NB4 (cell line): ENCODE data around the gene LCP1.

ENCODE experiments used
- MAX ChIP-seq: IDR thresholded peaks from 2 replicates; pipeline ENCODE4 v1.6.1; 2011; ENCODE audit warnings: low read depth, low read length
- POLR2A ChIP-seq: IDR thresholded peaks from 2 replicates; pipeline ENCODE4 v1.6.1; 2011; ENCODE audit warnings: mild to moderate bottlenecking; ENCODE audit not compliant: insufficient read length; ENCODE audit errors: extremely low read depth
- TF ChIP-seq, protein P1 (sequence below): IDR thresholded peaks from one replicate; pipeline ENCODE4 v1.5.1; 2012; ENCODE audit warnings: low read depth, low read length

GRCh38 chr13:46166224-46166584, 15.8 kb downstream of the LCP1 start:
- TF ChIP-seq, protein P1, sequence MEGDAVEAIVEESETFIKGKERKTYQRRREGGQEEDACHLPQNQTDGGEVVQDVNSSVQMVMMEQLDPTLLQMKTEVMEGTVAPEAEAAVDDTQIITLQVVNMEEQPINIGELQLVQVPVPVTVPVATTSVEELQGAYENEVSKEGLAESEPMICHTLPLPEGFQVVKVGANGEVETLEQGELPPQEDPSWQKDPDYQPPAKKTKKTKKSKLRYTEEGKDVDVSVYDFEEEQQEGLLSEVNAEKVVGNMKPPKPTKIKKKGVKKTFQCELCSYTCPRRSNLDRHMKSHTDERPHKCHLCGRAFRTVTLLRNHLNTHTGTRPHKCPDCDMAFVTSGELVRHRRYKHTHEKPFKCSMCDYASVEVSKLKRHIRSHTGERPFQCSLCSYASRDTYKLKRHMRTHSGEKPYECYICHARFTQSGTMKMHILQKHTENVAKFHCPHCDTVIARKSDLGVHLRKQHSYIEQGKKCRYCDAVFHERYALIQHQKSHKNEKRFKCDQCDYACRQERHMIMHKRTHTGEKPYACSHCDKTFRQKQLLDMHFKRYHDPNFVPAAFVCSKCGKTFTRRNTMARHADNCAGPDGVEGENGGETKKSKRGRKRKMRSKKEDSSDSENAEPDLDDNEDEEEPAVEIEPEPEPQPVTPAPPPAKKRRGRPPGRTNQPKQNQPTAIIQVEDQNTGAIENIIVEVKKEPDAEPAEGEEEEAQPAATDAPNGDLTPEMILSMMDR = no peak
- no peak for TF ChIP-seq POLR2A
- no peak for TF ChIP-seq MAX
